ENCODE measurements around the gene ICAM3. TPM values are rescaled to one million over a fixed set of nuclear protein-coding genes. Genes with fewer than 3 reads are reported as not detected.
A peak's percentile ranks its signal among the peaks of the same experiment; 100 is the strongest.
"Not testable (repeated sequence)": the region's sequence is repeated elsewhere in the genome, so short reads cannot be mapped to it uniquely, and the experiment has no call there.

ICAM3 gene, protein sequence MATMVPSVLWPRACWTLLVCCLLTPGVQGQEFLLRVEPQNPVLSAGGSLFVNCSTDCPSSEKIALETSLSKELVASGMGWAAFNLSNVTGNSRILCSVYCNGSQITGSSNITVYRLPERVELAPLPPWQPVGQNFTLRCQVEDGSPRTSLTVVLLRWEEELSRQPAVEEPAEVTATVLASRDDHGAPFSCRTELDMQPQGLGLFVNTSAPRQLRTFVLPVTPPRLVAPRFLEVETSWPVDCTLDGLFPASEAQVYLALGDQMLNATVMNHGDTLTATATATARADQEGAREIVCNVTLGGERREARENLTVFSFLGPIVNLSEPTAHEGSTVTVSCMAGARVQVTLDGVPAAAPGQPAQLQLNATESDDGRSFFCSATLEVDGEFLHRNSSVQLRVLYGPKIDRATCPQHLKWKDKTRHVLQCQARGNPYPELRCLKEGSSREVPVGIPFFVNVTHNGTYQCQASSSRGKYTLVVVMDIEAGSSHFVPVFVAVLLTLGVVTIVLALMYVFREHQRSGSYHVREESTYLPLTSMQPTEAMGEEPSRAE
- total RNA-seq = 7.9 TPM

DNA sequence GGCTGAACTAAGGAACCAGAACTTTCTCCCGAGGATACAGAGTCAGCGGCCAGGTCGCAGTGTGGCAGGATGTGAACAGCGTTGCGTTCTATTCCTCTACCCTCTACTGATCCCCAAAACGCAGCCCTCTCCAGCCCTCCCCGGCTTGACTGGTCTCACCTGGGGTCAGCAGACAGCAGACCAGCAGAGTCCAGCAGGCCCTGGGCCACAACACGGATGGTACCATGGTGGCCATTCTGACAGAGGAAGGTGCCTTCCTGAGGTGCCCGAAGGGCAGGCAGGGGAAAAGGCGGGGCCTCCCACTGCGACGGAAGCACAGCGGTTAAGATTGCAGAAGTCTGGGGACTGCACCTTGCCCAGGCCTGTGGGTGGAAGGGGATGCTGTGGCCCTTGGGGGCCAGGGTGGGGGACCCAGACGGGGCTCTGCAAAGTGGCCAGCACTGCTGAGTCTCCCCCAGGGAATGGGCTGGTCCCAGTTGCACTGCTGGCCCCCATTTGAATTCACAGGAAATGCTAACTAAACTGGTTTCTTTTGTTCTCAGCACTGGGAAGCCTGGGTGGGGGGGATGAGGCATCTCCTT lies at the start of gene ICAM3:
Gene ICAM3 (minus strand): TSS at position 245 of the 581 bp plus-strand sequence. CDS start 10 bp downstream, at position 235.
- Histone ChIP-seq H3K27ac (no peak within 1 kb of the TSS), H3K4me1 (peaks cover under 1% of the 10 kb centered on the region), H3K36me3 (no peaks in the 10 kb centered on the region), H3K27me3 (no peaks in the 10 kb centered on the region), H3K4me3 (peak within 1 kb of the TSS in 1 of 2 donors; percentile 3), H3K9me3 (no peaks in the 10 kb centered on the region)
- DNase-seq (ENCODE audit: extremely low spot score in 2 of 2) = no peak
- intact Hi-C loops (cut with DNase I) = no loop called here
- TF ChIP-seq, protein P1, sequence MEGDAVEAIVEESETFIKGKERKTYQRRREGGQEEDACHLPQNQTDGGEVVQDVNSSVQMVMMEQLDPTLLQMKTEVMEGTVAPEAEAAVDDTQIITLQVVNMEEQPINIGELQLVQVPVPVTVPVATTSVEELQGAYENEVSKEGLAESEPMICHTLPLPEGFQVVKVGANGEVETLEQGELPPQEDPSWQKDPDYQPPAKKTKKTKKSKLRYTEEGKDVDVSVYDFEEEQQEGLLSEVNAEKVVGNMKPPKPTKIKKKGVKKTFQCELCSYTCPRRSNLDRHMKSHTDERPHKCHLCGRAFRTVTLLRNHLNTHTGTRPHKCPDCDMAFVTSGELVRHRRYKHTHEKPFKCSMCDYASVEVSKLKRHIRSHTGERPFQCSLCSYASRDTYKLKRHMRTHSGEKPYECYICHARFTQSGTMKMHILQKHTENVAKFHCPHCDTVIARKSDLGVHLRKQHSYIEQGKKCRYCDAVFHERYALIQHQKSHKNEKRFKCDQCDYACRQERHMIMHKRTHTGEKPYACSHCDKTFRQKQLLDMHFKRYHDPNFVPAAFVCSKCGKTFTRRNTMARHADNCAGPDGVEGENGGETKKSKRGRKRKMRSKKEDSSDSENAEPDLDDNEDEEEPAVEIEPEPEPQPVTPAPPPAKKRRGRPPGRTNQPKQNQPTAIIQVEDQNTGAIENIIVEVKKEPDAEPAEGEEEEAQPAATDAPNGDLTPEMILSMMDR (IDR thresholded peaks at IDR 0.05) = no peak
- TF ChIP-seq POLR2A (IDR thresholded peaks at IDR 0.05) = no peak
- TF ChIP-seq POLR2AphosphoS5 (IDR thresholded peaks at IDR 0.05; ENCODE audit: insufficient read depth in 1 of 2, low read depth in 1 of 2) = no peak

GRCh38 chr19:10388957-10389356 lies 49.5 kb upstream of the ICAM3 start:
- Histone ChIP-seq H3K27ac (no peak overlapping the region), H3K36me3 (peaks cover 0 to 28% of the 10 kb centered on the region in 2 donors), H3K9me3 (no peaks in the 10 kb centered on the region), H3K4me1 (no peaks in the 10 kb centered on the region), H3K4me3 (no peak overlapping the region), H3K27me3 (no peaks in the 10 kb centered on the region)
- intact Hi-C loops (cut with DNase I) = loop anchor here (5.0 kb wide), 1 partner anchor 62 kb away; no protein-coding TSS in a partner anchor
- no peak for DNase-seq (ENCODE audit: extremely low spot score in 2 of 2)
- TF ChIP-seq POLR2AphosphoS5 (IDR thresholded peaks at IDR 0.05; ENCODE audit: insufficient read depth in 1 of 2, low read depth in 1 of 2) (peak in 1 of 2 donors; percentile 67), POLR2A (IDR thresholded peaks at IDR 0.05) (no peak)
- TF ChIP-seq, protein P1 (IDR thresholded peaks at IDR 0.05) = peak; percentile 76 to 94 (median 89)

GRCh38 chr19:10384580-10384979 lies 45.2 kb upstream of the ICAM3 start:
- peaks cover 8% of the 10 kb centered on the region for H3K4me1 ChIP-seq
- TF ChIP-seq POLR2A (IDR thresholded peaks at IDR 0.05) = no peak
- no peak for TF ChIP-seq POLR2AphosphoS5 (IDR thresholded peaks at IDR 0.05; ENCODE audit: insufficient read depth in 1 of 2, low read depth in 1 of 2)
- TF ChIP-seq, protein P1 (IDR thresholded peaks at IDR 0.05) = no peak
- intact Hi-C loops (cut with DNase I) = no loop called here
- no peaks in the 10 kb centered on the region for H3K9me3 ChIP-seq
- no peak overlapping the region for H3K4me3 ChIP-seq
- DNase-seq (ENCODE audit: extremely low spot score in 2 of 2) = no peak
- H3K27ac ChIP-seq = no peak overlapping the region
- H3K36me3 ChIP-seq = no peaks in the 10 kb centered on the region
- no peaks in the 10 kb centered on the region for H3K27me3 ChIP-seq

DNA sequence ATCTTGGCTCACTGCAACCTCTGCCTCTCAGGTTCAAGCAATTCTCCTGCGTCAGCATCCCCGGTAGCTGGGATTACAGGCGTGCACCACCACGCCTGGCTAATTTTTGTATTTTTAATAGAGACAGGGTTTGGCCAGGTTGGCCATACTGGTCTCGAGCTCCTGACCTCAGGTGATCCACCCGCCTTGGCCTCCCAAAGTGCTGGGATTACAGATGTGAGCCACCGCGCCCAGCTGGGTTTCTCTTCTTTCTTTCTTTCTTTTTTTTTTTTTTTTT lies 43.7 kb upstream of the ICAM3 start:
- H3K27ac ChIP-seq; DNase-seq (ENCODE audit: extremely low spot score in 2 of 2); H3K36me3 ChIP-seq; H3K4me3 ChIP-seq; H3K9me3 ChIP-seq; H3K27me3 ChIP-seq; intact Hi-C loops (cut with DNase I): not testable (repeated sequence)
- peaks cover 16% of the 10 kb centered on the region for H3K4me1 ChIP-seq

DNA sequence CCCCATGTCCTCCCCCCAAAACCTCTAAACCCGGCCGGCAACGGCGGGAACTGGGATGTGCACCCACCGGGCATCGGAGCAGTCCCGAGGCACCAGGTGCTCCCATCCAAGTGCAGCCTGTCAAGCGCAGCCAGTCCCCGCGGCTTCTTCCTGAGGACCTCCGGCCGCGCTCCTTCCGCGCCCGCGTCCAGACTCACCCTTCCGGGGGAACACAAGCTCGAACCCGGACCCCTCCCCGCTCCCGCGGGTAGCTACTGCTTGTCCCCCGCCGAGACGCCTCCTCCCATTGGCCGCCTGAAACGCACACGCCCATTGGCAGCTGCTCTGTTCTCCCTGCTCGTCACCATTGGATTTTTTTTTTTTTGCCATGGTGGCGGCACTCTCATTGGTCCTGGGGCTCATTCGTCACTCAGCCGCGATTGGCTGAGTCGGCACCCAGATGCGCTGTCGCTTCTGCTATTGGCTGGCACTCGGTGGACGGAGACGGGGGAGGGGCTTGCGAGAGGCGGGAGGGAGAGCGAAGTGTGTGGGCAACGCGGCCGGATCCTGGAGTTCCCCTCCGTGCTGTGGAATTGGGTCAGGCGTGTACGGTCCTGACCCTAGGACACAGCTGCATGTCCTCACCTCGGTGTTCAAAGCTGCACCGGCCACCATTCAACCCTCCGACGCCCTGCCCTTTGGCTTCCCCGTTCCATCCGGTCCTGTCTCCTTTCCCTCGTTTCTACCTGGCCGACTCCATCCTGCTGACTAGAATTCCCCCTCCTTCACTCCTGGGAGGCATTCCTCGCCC lies 41.1 kb upstream of the ICAM3 start, which contains the start of gene TYK2:
Gene TYK2 (minus strand): TSS at position 260 of the 790 bp plus-strand sequence. CDS start 2,166 bp downstream, outside the sequence.
- DNase-seq (ENCODE audit: extremely low spot score in 2 of 2) = peak in 1 of 2 donors; percentile 99
- Histone ChIP-seq H3K9me3 (no peaks in the 10 kb centered on the region), H3K36me3 (peaks cover 0 to 23% of the 10 kb centered on the region in 2 donors), H3K4me3 (peak within 1 kb of the TSS; percentile 71 to 89), H3K27me3 (no peaks in the 10 kb centered on the region), H3K27ac (peak within 1 kb of the TSS; percentile 83), H3K4me1 (peaks cover 16% of the 10 kb centered on the region)
- intact Hi-C loops (cut with DNase I) = no loop called here
- TF ChIP-seq POLR2A (IDR thresholded peaks at IDR 0.05) = no peak
- TF ChIP-seq POLR2AphosphoS5 (IDR thresholded peaks at IDR 0.05; ENCODE audit: insufficient read depth in 1 of 2, low read depth in 1 of 2) = peak; percentile 82 to 92
- TF ChIP-seq, protein P1 (IDR thresholded peaks at IDR 0.05) = no peak

Data from vagina (tissue), 2 donors.